ENCODE data around the gene CRYGB. TPM values are rescaled to one million over a fixed set of nuclear protein-coding genes. Genes with fewer than 3 reads are reported as not detected.
"Not testable (repeated sequence)": the region's sequence is repeated elsewhere in the genome, so short reads cannot be mapped to it uniquely, and the experiment has no call there.

Gene CRYGB
- polyA plus RNA-seq, 5 donors = not detected

DNA sequence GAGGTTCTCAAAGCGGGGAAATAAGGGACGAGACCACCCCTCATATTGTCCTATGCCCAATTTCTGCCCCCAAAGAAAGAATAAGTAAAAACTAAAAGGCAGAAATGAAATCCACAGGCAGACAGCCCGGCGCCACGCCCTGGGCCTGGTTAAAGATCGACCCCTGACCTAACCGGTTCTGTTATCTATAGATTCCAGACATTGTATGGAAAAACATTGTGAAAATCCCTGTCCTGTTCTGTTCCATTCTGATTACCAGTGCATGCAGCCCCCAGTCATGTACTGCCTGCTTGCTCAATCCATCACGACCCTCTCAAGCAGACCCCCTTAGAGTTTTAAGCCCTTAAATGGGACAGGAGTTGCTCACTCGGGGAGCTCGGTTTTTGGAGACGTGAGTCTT, 28.6 kb downstream of the CRYGB start:
- not testable (repeated sequence) for DNase-seq

DNA sequence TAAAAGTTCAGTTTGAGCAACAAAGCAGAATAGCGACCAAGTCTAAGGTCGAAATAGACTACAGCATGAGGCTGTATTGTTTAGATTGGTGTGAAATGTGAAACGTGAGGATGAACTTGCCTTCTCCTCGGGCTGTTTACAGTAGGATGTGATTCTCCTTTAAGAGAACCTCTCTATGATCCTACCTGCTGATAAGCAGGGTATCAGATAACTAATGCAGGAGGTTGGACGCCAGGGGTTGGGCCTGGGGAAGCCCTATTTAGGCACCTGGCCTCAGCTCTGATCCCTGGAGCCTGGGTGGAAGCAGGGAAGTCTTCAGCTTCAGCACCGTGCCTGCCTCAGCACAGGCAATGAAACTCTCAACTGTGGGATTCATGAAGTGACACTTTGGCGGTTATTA, 33.0 kb downstream of the CRYGB start:
- no peak for DNase-seq

DNA sequence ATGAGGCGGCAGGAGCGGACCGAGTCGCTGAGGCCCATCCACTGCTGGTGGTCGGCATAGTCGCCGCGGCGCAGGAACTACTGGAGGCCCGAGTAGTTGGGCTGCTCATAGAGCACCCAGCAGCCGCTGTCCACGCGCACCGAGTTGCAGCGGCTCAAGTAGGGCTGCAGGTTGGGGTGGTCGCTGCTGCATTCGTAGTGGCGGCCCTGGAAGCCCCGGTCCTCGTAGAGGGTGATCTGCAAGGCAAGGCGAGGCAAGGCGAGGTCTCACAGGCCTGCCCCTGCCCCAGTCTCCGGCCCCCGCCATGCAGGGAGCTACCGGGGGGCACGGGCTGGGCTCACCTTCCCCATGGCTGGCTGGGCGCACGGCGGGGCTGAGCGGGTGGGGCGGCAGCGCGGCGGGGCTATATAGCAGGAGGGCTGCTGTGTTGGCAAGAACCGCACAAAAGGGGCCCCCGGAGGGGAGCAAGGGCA, 33.6 kb downstream of the CRYGB start:
- DNase-seq = not testable (repeated sequence)

DNA sequence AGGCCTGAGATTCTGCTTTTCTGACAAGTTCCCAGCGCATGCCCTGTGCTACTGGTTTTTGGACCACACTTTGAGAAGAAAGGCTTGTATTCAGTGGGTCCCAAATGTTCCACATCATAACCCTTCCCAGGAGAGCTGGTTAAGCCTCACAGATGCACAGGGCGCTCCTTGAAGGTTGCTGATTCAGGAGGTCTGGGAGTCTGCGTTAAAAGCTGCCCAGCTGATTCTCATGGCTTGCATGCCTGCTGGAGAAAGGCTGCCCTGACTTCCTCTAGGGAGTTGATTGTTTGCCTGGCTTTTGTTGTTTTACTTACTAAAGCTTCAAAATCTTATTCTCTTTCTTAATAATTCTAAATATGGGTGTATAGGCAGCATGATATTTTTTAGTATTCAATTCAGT, 42.3 kb downstream of the CRYGB start:
- DNase-seq = no peak

DNA sequence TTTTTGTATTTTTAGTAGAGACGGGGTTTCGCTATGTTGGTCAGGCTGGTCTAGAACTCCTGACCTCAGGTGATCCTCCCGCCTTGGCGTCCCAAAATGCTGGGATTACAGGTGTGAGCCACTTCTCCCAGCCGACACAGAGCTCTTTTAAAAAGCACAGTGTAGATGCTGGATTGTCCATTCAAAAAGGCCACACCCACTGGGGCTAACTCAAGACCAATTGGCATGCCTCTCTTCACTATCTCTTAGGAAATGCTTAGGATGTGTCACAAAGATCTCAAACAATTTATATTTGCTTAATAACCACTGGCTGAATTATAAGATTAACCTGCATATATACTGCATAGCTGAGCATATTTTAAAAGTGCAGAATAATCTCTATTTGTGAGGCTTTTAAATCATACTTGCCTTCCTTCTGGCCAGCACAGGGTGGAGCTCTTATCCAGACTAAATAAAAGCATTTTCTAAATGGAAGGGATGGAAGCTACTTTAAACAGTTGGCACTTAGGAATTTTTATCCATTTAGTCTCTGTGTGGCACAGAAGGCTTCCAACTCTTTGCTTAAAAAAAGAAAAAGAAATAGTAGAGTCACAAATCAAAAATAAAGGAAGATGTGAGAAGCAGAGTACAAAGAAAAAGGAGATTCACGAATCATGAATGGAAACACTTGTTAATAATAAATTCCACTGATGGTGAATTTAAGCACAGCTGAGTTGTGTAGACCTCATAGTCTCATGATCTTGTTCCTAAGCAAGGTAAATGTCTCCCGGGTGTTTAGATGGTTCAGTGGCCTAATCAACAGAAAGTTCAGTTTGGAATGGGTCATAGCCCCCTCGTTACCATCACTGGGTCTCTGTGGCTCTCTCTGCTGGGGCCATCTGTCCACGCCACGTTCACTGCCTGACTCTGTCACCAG, 44.0 kb downstream of the CRYGB start:
- DNase-seq = no peak

DNA sequence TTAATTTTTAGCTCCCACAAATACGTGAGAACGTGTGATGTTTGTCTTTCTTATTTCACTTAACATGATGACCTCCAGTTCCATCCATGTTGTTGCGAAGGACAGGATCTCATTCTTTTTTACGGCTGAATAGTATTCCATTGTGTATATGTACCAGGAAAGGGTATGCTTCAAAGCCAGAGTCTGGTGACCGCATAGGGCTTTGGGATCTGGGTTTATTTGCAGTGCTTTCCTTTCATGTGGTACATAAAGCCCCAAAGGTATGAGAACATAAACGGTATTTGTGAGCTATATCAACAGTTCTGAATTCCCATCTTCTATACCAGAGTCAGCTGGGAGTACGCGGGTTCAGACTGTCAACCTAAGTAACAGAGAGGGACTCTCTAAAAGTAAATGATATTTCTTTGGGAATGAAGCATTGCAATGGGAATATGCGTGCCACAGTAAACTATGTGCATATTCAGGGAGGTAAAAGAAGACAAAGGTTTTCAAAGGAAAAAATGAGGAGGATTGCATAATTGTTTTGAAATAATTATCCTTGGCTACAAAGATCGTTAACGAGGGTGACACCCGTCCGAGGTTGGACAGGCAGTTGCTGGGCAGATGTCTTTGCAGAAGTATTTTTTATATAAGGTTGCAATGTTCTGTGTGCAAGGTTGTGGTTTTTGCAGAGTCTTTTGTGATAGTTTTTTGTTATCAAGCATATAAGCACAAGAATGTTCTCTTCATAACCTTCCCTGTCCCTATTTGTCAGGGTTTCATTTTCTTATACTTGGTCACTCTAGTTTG, 46.1 kb downstream of the CRYGB start:
- DNase-seq = no peak

DNA sequence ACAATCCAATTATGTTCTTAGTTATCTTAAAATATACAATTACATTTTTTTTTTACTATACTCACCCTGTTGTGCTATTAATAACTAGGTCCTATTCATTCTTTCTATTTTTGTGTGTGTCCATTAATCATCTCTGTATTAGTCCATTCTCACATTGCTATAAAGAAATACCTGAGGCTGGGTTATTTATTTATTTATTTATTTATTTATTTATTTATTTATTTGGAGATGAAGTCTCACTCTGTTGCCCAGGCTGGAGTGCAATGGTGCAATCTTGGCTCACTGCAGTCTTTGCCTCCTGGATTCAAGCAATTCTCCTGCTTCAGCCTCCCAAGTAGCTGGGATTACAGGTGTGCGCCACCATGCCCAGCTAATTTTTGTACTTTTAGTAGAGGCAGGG, 47.3 kb downstream of the CRYGB start:
- not testable (repeated sequence) for DNase-seq

DNA sequence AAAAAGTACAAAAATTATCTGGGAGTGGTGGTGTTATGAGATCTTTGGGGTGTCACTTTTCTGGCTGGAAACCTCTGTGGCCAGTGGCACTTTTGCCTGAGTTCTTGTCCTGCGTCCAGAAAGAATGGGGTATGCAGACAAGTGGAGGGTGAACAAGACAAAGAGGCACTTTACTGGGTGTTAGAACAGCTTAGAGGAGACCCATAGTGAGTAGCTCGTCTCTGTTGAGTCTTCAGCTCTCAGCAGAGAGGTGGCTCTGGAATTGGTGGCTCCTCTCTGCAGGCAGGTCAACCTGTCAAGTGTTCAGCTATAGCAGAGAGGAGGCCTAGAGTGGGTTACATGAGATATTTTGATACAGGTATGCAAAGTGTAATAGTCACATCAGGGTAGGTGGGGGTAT, 47.7 kb downstream of the CRYGB start:
- DNase-seq = no peak

DNA sequence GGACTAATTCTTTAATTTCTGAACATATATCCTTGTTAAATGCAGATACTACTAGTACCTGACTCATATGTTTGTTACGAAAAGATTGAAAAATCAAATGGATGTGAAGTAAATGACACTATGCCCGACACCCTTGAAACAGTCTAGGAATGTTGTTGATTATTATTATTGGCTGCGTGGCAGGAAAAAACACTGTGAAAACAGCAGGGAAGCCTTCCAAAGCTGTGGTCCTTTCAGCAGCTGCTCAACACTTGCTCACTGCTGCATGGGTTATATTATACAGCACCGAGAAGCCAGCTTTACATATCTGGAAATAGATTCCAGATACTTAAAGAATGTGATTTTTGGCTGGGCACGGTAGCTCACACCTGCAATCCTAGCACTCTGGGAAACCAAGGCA, 48.2 kb downstream of the CRYGB start:
- DNase-seq = no peak

DNA sequence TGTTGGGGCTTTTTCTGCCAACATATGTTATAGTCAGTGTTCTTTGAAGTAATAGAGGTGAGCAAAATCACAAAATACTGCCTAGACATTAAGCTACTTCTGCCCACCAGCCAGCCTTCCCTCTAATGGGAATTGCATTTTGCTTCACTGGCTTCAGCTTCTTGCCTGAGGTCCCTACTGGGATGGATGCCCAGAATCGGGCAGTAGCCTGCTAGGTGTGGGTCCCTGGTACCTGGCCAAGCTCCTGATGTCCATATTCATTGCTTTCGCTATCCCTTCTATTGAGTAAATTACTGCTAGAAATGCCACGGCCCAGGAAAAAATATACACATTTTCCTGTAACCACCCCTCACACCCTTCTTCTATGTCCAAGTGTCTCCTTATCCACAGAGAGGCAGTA, 48.6 kb downstream of the CRYGB start:
- DNase-seq = no peak

DNA sequence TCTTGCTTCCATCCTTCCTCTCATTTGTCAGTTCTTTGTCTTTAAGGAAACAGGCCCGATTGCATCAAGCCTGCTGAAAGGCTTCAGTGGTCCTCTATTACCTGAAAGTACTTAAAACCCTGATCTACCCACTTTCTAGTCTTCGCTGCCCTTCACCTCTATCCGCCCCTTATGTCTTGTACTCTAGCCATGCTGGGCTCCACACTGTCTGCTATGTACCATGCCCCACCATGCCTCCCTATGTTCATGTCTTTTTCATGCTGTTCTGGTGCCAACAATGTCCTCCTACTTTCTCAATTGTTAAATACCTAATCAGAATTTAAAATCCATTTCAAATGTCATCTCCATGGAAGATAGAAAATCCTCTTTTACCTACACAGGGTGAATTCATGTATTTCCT, 49.9 kb downstream of the CRYGB start:
- DNase-seq = no peak

DNA sequence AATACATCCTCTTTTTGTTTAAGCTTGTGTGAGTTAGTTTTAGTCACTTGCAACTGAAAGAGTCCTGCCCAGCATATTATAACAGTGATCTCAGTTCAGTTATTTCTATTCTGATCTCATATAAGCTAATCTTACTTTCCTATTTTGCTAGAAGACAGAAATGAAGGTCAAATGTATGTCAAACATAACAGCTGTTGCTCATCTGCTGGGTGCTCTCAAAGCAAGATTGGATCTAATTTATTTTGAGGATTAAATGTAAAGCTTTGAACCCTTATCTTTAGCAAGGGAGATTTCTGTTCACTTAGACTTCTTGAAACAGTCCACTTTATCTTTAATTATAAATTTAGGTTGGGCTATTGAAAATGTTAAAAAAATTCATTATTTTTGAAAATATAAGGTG, 52.8 kb downstream of the CRYGB start:
- no peak for DNase-seq

Other genes starting within 250 kb of the CRYGB start
- 10 to 100 TPM; 12.1 to 15.8 (median 14.6) TPM for gene PLEKHM3, start 120.6 kb downstream of the CRYGB start, polyA plus RNA-seq (ENCODE audit: insufficient read depth in 1 of 5, insufficient read length in 5 of 5, low replicate concordance in 1 of 5)
- under 1 TPM in 1 of 5 donors, not detected in 4; 0.25 TPM for gene CRYGD, start 21.6 kb downstream of the CRYGB start, polyA plus RNA-seq (ENCODE audit: insufficient read depth in 1 of 5, insufficient read length in 5 of 5, low replicate concordance in 1 of 5)
- gene CRYGC, start 16.3 kb downstream of the CRYGB start, polyA plus RNA-seq (ENCODE audit: insufficient read depth in 1 of 5, insufficient read length in 5 of 5, low replicate concordance in 1 of 5) = not detected
- not detected for gene CRYGA, start 17.4 kb upstream of the CRYGB start, polyA plus RNA-seq (ENCODE audit: insufficient read depth in 1 of 5, insufficient read length in 5 of 5, low replicate concordance in 1 of 5)
- gene C2orf80, start 43.9 kb upstream of the CRYGB start, polyA plus RNA-seq (ENCODE audit: insufficient read depth in 1 of 5, insufficient read length in 5 of 5, low replicate concordance in 1 of 5) = under 1 TPM in 1 of 5 donors, not detected in 4; 0.19 TPM
- 100 to 1,000 TPM in 1 of 5 donors, 10 to 100 TPM in 4; 83.2 to 101 (median 87.5) TPM for gene IDH1, start 108.9 kb upstream of the CRYGB start, polyA plus RNA-seq (ENCODE audit: insufficient read depth in 1 of 5, insufficient read length in 5 of 5, low replicate concordance in 1 of 5)
- 10 to 100 TPM; 17.0 to 29.4 (median 25.8) TPM for gene PIKFYVE, start 120.1 kb upstream of the CRYGB start, polyA plus RNA-seq (ENCODE audit: insufficient read depth in 1 of 5, insufficient read length in 5 of 5, low replicate concordance in 1 of 5)